Vagina (tissue), 2 donors: ENCODE results near the gene GNRH2. TPM values are rescaled to one million over a fixed set of nuclear protein-coding genes. Genes with fewer than 3 reads are reported as not detected.

Source experiments
- DNase-seq, 2 donors: peaks; one replicate each; pipeline ENCODE4 v3.0.0-alpha.2; 2017; ENCODE audit errors: extremely low spot score in 2 of 2
- H3K27ac ChIP-seq: fragments of 200-600 bp; sonication (generic); one replicate; pipeline ENCODE4 v1.5.1; 2019
- H3K27me3 ChIP-seq: fragments of 200-600 bp; sonication (generic); one replicate; pipeline ENCODE4 v1.5.1; 2019
- H3K36me3 ChIP-seq, 2 donors: fragments of 200-600 bp; sonication (generic); one replicate each; pipeline ENCODE4 v1.5.1; 2017 to 2019
- H3K4me1 ChIP-seq: fragments of 200-600 bp; sonication (generic); one replicate; pipeline ENCODE4 v1.5.1; 2019
- H3K4me3 ChIP-seq, 2 donors: fragments of 200-600 bp; sonication (generic); 1 replicate in 1 of 2; 2 replicates in 1 of 2; pipeline ENCODE4 v1.5.1; 2016 to 2019
- H3K9me3 ChIP-seq: fragments of 200-600 bp; sonication (generic); one replicate; pipeline ENCODE4 v1.5.1; 2019
- POLR2A ChIP-seq, 2 donors: fragments of 450-650 bp; IDR thresholded peaks; one replicate each; pipeline ENCODE4 v1.6.1; 2017; ENCODE audit warnings: antibody characterized with exemption in 2 of 2, mild to moderate bottlenecking in 2 of 2, moderate library complexity in 2 of 2
- POLR2AphosphoS5 ChIP-seq, 2 donors: sonication (generic); formaldehyde crosslinking; IDR thresholded peaks; one replicate each; pipeline ENCODE4 v1.9.0; 2017; ENCODE audit warnings: antibody characterized with exemption in 2 of 2, mild to moderate bottlenecking in 2 of 2, low read depth in 1 of 2; ENCODE audit not compliant: insufficient read depth in 1 of 2
- intact Hi-C: fragments of 100-400 bp; cut with DNase I; formaldehyde crosslinking; loops from one replicate; pipeline ENCODE4 v1.15.1; 2023
- total RNA-seq: library from RNA; depleted of rRNA; stranded (reverse); fragments of >200 nt; gene quantifications from one replicate; pipeline ENCODE4 v1.2.3, GENCODE V29; 2016
- TF ChIP-seq, protein P1 (sequence below), 3 experiments: fragments of 450-650 bp in 2 of 3; fragments of 200-600 bp in 1 of 3; sonication (generic) in 1 of 3; IDR thresholded peaks; one replicate each; pipeline ENCODE4 v1.5.1; 2017 to 2019; ENCODE audit warnings: antibody characterized with exemption in 3 of 3, mild to moderate bottlenecking in 2 of 3, moderate library complexity in 2 of 3

GNRH2 gene
- total RNA-seq, 1 donor from 2014 or later, result not detected

DNA sequence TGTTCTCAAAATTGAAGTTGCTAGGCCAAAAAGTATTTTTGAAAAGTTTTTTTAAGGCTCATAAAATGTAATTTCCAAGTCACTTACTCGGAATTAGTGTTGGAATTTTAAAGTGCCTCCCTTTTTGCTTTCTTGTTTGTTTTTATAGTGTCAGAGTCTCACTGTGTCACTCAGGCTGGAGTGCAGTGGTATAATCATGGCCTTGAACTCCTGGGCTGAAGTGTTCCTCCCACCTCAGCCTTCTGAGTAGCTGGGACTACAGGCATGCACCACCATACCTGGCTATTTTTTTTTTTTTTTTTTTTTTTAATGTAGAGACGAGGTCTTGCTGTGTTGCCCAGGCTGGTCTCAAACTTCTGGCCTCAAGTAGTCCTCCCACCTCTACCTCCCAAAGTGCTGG is 40.0 kb upstream of the GNRH2 start:
- Histone ChIP-seq H3K27ac (no peak overlapping the region), H3K27me3 (no peaks in the 10 kb centered on the region), H3K4me1 (no peaks in the 10 kb centered on the region), H3K36me3 (peaks cover 0 to 40% of the 10 kb centered on the region in 2 donors), H3K9me3 (no peaks in the 10 kb centered on the region), H3K4me3 (no peak overlapping the region)
- no peak for DNase-seq
- no peak for TF ChIP-seq POLR2A (IDR thresholded peaks at IDR 0.05)
- TF ChIP-seq POLR2AphosphoS5 (IDR thresholded peaks at IDR 0.05; ENCODE audit: insufficient read depth in 1 of 2, low read depth in 1 of 2), result no peak
- TF ChIP-seq, protein P1, sequence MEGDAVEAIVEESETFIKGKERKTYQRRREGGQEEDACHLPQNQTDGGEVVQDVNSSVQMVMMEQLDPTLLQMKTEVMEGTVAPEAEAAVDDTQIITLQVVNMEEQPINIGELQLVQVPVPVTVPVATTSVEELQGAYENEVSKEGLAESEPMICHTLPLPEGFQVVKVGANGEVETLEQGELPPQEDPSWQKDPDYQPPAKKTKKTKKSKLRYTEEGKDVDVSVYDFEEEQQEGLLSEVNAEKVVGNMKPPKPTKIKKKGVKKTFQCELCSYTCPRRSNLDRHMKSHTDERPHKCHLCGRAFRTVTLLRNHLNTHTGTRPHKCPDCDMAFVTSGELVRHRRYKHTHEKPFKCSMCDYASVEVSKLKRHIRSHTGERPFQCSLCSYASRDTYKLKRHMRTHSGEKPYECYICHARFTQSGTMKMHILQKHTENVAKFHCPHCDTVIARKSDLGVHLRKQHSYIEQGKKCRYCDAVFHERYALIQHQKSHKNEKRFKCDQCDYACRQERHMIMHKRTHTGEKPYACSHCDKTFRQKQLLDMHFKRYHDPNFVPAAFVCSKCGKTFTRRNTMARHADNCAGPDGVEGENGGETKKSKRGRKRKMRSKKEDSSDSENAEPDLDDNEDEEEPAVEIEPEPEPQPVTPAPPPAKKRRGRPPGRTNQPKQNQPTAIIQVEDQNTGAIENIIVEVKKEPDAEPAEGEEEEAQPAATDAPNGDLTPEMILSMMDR (IDR thresholded peaks at IDR 0.05), result no peak
- intact Hi-C loops, result no loop called here

DNA sequence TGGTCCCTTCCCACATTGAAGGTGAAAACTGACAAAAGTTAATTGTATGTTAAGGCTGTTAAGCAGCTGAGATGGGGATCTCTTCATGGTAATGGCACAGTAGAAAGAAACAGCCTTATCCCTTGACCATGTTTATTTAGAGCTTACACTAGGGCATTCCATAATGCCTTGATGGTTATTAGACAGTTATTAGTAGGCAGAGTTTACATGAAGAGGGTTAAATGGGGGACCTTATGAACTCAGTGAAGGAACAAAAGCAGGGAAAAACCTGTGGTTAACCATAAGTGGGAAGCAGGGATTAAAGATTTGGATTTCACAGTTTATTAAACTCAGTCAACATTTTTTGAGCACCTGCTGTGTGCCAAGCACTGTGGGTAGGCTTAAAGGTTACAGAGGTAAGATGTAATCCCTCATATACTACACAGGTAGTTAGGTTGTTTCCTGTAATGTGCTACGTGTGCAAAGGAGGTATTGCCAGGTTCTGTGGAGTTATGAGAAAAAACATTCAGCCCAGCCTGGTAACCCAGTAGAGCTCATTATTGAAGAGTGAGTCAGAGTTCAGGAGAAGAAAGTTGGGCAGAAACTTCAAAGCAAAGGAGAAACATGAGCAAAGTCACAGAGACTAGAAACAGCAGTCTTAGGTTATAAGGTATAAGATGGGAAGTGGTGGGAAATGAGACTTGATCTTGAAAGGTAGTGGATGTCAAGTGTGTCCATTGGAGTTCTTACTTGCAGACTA is 32.3 kb upstream of the GNRH2 start:
- Histone ChIP-seq H3K4me1 (no peaks in the 10 kb centered on the region), H3K27ac (no peak overlapping the region), H3K9me3 (no peaks in the 10 kb centered on the region), H3K4me3 (no peak overlapping the region), H3K36me3 (peaks cover 0 to 58% of the 10 kb centered on the region in 2 donors), H3K27me3 (no peaks in the 10 kb centered on the region)
- no peak for TF ChIP-seq POLR2A (IDR thresholded peaks at IDR 0.05)
- TF ChIP-seq, protein P1 (IDR thresholded peaks at IDR 0.05), result no peak
- no peak for TF ChIP-seq POLR2AphosphoS5 (IDR thresholded peaks at IDR 0.05; ENCODE audit: insufficient read depth in 1 of 2, low read depth in 1 of 2)
- no peak for DNase-seq
- intact Hi-C loops, result no loop called here

DNA sequence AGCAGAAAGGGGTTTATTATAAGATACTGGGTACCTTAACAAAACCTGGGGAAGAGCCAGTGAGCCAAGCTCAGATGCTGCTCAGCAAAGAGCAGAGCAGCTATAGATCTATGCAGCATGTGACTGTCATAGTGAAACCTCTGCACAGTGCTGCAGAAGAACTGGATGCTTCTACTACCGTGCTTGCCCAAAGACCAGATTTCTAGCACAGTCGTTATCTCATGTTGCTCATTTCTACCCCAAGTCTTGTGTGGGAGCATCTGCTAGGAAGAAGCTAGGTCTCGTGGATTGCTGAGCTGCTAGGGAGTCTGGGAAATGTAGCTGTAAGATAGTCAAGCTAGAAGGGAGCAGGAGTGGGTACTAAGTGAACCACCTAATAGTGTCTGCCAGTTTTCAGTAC is 31.7 kb upstream of the GNRH2 start:
- H3K36me3 ChIP-seq, result peaks cover 0 to 58% of the 10 kb centered on the region in 2 donors

DNA sequence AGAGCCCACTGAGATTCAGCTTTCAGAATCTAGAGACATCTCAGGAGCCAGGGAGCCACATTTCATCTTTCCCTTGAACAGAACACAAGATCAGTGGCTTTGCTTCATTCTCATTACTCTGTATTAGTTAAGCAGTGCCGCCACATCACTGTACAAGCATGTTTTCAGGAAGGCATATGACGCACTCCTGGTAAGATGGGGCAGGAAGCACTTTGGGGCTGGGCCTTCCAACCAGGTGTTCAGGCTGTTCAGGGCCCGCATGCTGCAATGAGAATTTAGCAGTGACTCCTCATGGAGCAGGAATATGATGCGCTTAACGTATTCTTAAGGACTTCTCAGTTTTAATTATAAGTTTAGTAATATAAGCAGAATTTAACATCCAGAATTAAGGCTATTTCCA is 29.7 kb upstream of the GNRH2 start:
- H3K27me3 ChIP-seq, result no peaks in the 10 kb centered on the region
- no peaks in the 10 kb centered on the region for H3K4me1 ChIP-seq
- H3K4me3 ChIP-seq, result no peak overlapping the region
- intact Hi-C loops, result no loop called here
- no peak for DNase-seq
- no peak overlapping the region for H3K27ac ChIP-seq
- peaks cover 0 to 51% of the 10 kb centered on the region in 2 donors for H3K36me3 ChIP-seq
- TF ChIP-seq, protein P1 (IDR thresholded peaks at IDR 0.05), result no peak
- TF ChIP-seq POLR2AphosphoS5 (IDR thresholded peaks at IDR 0.05; ENCODE audit: insufficient read depth in 1 of 2, low read depth in 1 of 2), result no peak
- TF ChIP-seq POLR2A (IDR thresholded peaks at IDR 0.05), result no peak
- no peaks in the 10 kb centered on the region for H3K9me3 ChIP-seq

More for the DNA sequence above, 31.7 kb upstream of the GNRH2 start:
- H3K27ac ChIP-seq, result no peak overlapping the region
- H3K4me3 ChIP-seq, result no peak overlapping the region
- TF ChIP-seq POLR2A (IDR thresholded peaks at IDR 0.05) (no peak), POLR2AphosphoS5 (IDR thresholded peaks at IDR 0.05; ENCODE audit: insufficient read depth in 1 of 2, low read depth in 1 of 2) (no peak)
- TF ChIP-seq, protein P1 (IDR thresholded peaks at IDR 0.05), result no peak
- H3K9me3 ChIP-seq, result no peaks in the 10 kb centered on the region
- no peaks in the 10 kb centered on the region for H3K27me3 ChIP-seq
- intact Hi-C loops, result no loop called here
- H3K4me1 ChIP-seq, result no peaks in the 10 kb centered on the region
- no peak for DNase-seq

DNA sequence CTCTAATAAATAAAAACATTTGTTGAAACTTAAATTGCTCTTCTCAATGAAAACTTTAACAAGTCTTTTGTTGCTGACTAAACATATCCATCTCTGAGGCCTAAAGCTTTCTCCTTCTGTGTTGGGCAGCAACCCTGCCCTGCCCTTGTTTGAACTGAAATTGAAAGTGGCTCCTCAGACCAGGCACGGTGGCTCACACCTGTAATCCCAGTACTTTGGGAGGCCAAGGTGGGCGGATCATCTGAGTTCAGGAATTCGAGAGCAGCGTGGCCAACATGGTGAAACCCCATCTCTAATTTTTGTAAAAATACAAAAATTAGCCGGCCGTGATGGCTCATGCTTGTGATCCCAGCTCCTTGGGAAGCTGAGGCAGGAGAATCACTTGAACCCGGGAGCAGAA is 29.2 kb upstream of the GNRH2 start:
- intact Hi-C loops, result no loop called here
- H3K27ac ChIP-seq, result no peak overlapping the region
- H3K36me3 ChIP-seq, result peaks cover 0 to 47% of the 10 kb centered on the region in 2 donors

More for the DNA sequence above, 29.2 kb upstream of the GNRH2 start:
- H3K4me3 ChIP-seq, result no peak overlapping the region
- no peak for DNase-seq
- no peaks in the 10 kb centered on the region for H3K9me3 ChIP-seq
- no peaks in the 10 kb centered on the region for H3K27me3 ChIP-seq
- TF ChIP-seq POLR2AphosphoS5 (IDR thresholded peaks at IDR 0.05; ENCODE audit: insufficient read depth in 1 of 2, low read depth in 1 of 2), result no peak
- TF ChIP-seq, protein P1 (IDR thresholded peaks at IDR 0.05), result no peak
- TF ChIP-seq POLR2A (IDR thresholded peaks at IDR 0.05), result no peak
- H3K4me1 ChIP-seq, result no peaks in the 10 kb centered on the region
